ENCODE results near the gene TBC1D7.

DNA sequence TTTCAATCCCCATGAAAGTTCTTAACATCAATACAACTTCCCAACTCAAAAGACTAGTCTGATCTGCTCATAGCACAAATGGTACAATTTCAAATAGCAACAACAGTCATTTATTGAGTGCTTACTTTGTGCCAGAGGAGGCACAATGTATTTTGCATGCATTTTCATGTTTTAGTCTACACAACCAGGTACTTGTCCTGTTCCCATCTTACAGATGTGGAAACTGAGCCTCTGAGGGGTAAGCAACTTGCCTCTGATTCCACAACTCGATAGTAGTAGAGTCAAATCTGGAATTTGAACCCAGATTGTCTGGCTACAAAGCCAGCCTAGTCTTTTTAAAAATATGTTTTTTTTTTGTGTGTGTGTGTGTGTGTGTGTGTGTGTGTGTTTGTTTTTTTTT, 45.6 kb upstream of the TBC1D7 start:
- TF ChIP-seq FOXM1 (IDR thresholded peaks at IDR 0.05; ENCODE audit: low read depth) (no peak), EZH2phosphoT487 (IDR thresholded peaks at IDR 0.05; ENCODE audit: borderline replicate concordance, low read depth) (no peak), FOSL2 (IDR thresholded peaks at IDR 0.05; ENCODE audit: borderline replicate concordance, low read depth) (no peak), SMC3 (IDR thresholded peaks at IDR 0.05; ENCODE audit: low read depth, low read length) (no peak), EP300 (IDR thresholded peaks at IDR 0.05; ENCODE audit: borderline replicate concordance in 1 of 2, low read depth in 1 of 2, low read length in 1 of 2) (no peak), YY1 (IDR thresholded peaks at IDR 0.05; ENCODE audit: low read depth) (no peak), NRF1 (IDR thresholded peaks at IDR 0.05; ENCODE audit: low read depth, low read length) (no peak)
- TF ChIP-seq, protein P1, sequence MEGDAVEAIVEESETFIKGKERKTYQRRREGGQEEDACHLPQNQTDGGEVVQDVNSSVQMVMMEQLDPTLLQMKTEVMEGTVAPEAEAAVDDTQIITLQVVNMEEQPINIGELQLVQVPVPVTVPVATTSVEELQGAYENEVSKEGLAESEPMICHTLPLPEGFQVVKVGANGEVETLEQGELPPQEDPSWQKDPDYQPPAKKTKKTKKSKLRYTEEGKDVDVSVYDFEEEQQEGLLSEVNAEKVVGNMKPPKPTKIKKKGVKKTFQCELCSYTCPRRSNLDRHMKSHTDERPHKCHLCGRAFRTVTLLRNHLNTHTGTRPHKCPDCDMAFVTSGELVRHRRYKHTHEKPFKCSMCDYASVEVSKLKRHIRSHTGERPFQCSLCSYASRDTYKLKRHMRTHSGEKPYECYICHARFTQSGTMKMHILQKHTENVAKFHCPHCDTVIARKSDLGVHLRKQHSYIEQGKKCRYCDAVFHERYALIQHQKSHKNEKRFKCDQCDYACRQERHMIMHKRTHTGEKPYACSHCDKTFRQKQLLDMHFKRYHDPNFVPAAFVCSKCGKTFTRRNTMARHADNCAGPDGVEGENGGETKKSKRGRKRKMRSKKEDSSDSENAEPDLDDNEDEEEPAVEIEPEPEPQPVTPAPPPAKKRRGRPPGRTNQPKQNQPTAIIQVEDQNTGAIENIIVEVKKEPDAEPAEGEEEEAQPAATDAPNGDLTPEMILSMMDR (IDR thresholded peaks at IDR 0.05), result no peak
- TF ChIP-seq, protein P2, sequence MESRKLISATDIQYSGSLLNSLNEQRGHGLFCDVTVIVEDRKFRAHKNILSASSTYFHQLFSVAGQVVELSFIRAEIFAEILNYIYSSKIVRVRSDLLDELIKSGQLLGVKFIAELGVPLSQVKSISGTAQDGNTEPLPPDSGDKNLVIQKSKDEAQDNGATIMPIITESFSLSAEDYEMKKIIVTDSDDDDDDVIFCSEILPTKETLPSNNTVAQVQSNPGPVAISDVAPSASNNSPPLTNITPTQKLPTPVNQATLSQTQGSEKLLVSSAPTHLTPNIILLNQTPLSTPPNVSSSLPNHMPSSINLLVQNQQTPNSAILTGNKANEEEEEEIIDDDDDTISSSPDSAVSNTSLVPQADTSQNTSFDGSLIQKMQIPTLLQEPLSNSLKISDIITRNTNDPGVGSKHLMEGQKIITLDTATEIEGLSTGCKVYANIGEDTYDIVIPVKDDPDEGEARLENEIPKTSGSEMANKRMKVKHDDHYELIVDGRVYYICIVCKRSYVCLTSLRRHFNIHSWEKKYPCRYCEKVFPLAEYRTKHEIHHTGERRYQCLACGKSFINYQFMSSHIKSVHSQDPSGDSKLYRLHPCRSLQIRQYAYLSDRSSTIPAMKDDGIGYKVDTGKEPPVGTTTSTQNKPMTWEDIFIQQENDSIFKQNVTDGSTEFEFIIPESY (IDR thresholded peaks at IDR 0.05; ENCODE audit: borderline replicate concordance, low read depth), result no peak

Data from SK-N-SH (cell line).